Memory B cell (primary cell): ENCODE results near the gene COL23A1.

Source experiments
- ATAC-seq: fragments of 150-1000 bp; cut with Tn5 transposase; 2 replicates; pipeline ENCODE4 v1.10.0; 2021; ENCODE audit warnings: low read depth, mild to moderate bottlenecking, moderate library complexity
- DNase-seq, 2 donors: peaks; one replicate each; pipeline ENCODE4 v3.0.0; 2022; ENCODE audit warnings: low spot score in 2 of 2
- H3K27ac Mint-ChIP-seq: one replicate; pipeline ENCODE4 v1.8.0; 2022; ENCODE audit warnings: mild to moderate bottlenecking, moderate library complexity, mixed read lengths
- H3K27me3 Mint-ChIP-seq: one replicate; pipeline ENCODE4 v1.8.0; 2022; ENCODE audit warnings: mixed read lengths
- H3K36me3 Mint-ChIP-seq: one replicate; pipeline ENCODE4 v1.8.0; 2022; ENCODE audit warnings: mild to moderate bottlenecking, mixed read lengths
- H3K4me1 Mint-ChIP-seq: one replicate; pipeline ENCODE4 v1.8.0; 2022; ENCODE audit warnings: mixed read lengths
- H3K4me3 Mint-ChIP-seq: one replicate; pipeline ENCODE4 v1.8.0; 2022; ENCODE audit warnings: mild to moderate bottlenecking, moderate library complexity, mixed read lengths
- H3K9me3 Mint-ChIP-seq: one replicate; pipeline ENCODE4 v1.8.0; 2022; ENCODE audit warnings: mixed read lengths

The COL23A1 gene

DNA sequence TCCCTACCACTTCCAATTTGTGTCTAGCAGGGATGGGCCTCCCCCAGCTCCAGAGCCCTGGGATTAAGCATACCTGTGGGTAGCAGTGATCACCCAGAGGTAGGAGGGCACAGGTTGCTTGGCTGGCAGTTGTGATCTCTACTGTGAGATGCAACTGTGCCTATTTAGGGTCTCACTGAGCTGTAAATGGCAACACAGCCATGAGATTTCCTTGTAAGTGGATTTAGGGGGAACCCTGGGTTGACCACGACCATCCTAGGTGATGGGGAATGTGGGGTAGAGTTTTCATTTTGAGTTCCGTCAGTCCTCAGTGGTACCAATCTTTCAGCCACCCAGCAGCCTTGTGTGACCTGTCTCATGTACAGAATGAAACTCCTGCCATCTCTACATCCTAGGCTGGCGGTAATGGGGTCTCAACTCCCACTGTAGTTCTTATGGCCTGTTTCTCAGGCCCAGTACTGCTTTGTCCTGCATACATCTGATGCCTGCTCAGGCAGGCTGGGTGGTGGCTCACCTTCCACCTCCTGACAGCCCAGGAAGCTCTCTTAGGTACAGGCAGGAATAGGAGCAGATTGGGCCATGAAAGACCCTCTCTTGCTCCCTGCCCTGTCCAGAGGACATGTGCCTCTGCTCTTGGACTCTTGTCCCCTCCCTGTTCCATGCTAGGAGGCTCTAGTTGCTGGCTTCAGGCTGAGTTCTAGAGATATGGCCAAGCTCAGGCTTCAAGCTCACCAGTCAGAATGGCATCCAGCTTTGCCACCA is 377.8 kb downstream of the COL23A1 start:
- Mint-ChIP-seq H3K36me3 (peaks cover 36% of the 10 kb centered on the region), H3K27me3 (no peaks in the 10 kb centered on the region), H3K4me1 (peaks cover 29% of the 10 kb centered on the region), H3K9me3 (no peaks in the 10 kb centered on the region), H3K27ac (no peak overlapping the region), H3K4me3 (no peak overlapping the region)
- no peak for DNase-seq
- no peak for ATAC-seq

DNA sequence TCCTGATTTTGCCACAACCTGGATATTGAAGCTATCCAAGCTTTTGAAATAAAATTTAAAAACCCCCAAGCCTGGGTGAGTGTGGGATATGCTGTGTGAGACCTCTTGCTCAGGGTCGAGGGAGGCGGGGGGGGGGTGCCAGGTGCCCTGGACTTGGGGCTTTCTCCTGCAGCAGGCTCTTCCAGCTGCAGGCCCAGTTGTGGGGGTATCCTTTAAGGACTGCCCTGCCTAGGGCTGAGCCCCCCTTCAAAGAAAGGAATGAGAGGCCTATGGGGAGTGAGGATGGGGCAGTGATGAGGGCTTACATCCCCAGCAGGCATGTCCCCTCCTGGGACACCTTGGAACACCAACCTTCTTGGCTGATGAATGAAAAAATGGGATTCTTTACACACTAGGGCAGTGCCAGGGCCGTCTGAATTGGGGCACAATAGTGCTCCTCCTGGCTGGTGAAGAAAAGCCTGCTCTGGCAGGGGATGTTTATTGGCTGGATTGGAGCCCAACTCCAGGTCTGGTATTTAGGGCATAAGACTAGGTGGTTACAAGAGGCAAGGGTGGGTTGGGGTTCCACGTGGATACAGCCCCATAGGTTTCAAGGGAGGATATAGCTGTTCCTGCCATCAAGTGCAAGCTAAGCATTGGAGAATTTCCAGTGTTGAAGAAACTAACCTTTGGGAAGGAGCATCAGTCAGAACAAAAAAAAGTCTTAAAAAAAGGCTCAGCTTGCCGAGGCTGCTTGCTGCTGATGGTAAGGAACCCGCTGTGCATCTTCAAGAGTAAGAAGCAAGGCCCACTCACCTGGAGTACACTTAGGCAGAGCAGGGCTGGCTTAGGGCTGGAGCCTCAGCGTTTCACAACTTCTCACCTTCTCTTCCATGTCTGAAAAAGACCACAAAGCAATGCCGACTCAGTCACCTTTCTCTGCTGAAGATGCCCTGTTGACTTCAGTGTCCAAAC is 378.8 kb downstream of the COL23A1 start:
- H3K4me3 Mint-ChIP-seq: no peak overlapping the region
- H3K27me3 Mint-ChIP-seq: no peaks in the 10 kb centered on the region
- DNase-seq: no peak
- peaks cover 34% of the 10 kb centered on the region for H3K4me1 Mint-ChIP-seq
- H3K27ac Mint-ChIP-seq: no peak overlapping the region
- no peaks in the 10 kb centered on the region for H3K9me3 Mint-ChIP-seq
- ATAC-seq: no peak
- peaks cover 35% of the 10 kb centered on the region for H3K36me3 Mint-ChIP-seq

DNA sequence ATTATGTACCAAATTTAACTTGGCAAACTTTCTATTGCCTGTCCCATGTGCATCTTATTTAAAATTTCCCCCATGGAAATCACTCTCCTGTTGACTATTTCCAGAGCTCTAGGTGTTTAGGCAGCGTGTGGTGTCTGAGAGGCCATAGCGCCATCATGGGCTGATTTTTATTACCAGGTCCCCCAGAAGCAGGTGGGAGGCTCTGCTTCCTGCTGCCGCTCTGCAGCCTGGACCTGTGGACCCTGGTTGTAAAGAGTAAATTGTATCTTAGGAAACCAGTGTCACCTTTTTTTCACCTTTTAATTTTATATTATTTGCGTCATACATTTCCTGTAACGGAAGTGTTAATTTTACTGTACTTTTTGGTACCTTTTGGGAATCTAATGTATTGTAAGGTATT is 379.5 kb downstream of the COL23A1 start:
- Mint-ChIP-seq H3K9me3 (no peaks in the 10 kb centered on the region), H3K36me3 (peaks cover 37% of the 10 kb centered on the region), H3K27ac (no peak overlapping the region), H3K27me3 (no peaks in the 10 kb centered on the region), H3K4me1 (peaks cover 36% of the 10 kb centered on the region), H3K4me3 (no peak overlapping the region)
- DNase-seq (no peak), ATAC-seq (no peak)

DNA sequence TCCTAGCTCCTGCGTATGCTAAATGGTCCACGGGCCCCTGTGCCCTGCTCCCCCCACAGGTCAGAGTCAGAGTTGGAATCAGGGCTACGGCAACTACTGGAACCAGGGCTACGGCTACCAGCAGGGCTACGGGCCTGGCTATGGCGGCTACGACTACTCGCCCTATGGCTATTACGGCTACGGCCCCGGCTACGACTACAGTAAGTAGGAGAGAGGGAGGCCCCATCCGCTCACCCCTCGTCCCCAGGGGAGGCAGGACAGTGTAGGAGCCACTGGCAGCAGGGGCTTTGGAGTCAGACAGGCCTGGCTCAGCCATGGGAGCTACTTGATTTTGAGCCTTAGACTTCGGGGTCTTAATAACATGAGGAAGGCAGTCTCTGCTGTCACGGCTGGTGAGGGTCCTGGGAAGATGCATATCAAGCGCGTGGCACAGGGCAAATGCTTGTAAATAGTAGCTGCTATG is 380.1 kb downstream of the COL23A1 start:
- no peaks in the 10 kb centered on the region for H3K9me3 Mint-ChIP-seq
- peaks cover 35% of the 10 kb centered on the region for H3K4me1 Mint-ChIP-seq
- no peak for ATAC-seq
- no peaks in the 10 kb centered on the region for H3K27me3 Mint-ChIP-seq
- H3K27ac Mint-ChIP-seq: no peak overlapping the region
- H3K36me3 Mint-ChIP-seq: peaks cover 37% of the 10 kb centered on the region
- no peak for DNase-seq
- no peak overlapping the region for H3K4me3 Mint-ChIP-seq

DNA sequence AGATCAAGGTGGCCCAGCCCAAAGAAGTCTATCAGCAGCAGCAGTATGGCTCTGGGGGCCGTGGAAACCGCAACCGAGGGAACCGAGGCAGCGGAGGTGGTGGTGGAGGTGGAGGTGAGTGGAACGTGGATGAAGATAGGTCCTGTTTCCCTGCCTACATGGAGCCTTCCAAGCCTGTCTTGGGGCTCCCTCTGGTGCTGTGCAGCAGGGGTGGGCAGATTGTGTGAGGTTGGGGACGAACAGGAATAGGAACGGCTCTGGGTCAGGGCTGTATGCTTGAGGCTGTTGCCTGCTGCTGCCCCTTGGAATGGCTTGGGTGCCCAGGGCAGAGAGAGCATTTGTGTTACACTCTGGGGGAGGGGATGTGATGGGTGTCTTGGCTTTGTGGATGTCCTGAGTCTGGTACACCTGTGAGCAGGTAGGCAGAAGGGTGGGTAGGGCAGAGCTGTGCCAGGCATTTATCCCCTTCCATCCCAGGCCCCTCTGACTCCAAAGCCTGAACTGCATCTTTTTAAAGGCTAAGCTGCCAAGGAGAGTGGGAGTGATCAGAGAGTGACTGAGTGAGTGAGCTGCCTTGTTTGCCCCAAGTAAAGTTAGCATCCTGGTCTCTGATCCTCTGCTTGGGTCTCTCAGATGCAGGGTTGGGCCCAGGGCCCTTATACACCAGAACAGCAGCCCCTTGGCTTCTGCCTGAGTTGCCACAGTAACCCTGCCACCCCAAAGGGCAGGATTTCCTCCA is 380.7 kb downstream of the COL23A1 start:
- Mint-ChIP-seq H3K36me3 (peaks cover 34% of the 10 kb centered on the region), H3K27me3 (no peaks in the 10 kb centered on the region), H3K27ac (peak overlapping the region; percentile 39), H3K9me3 (no peaks in the 10 kb centered on the region), H3K4me1 (peaks cover 35% of the 10 kb centered on the region), H3K4me3 (no peak overlapping the region)
- ATAC-seq: no peak
- DNase-seq: no peak

GRCh38 chr5:178208540-178209227 is 381.5 kb downstream of the COL23A1 start:
- Mint-ChIP-seq H3K36me3 (peaks cover 33% of the 10 kb centered on the region), H3K9me3 (no peaks in the 10 kb centered on the region), H3K27me3 (no peaks in the 10 kb centered on the region), H3K27ac (peak overlapping the region; percentile 39), H3K4me3 (no peak overlapping the region), H3K4me1 (peaks cover 34% of the 10 kb centered on the region)
- no peak for DNase-seq
- no peak for ATAC-seq

- peaks cover 34% of the 10 kb centered on the region for H3K4me1 Mint-ChIP-seq
- ATAC-seq (no peak), DNase-seq (no peak)
- H3K4me3 Mint-ChIP-seq: no peak overlapping the region
- H3K9me3 Mint-ChIP-seq: no peaks in the 10 kb centered on the region
- peak overlapping the region; percentile 78 for H3K27ac Mint-ChIP-seq
- peaks cover 31% of the 10 kb centered on the region for H3K36me3 Mint-ChIP-seq
- no peaks in the 10 kb centered on the region for H3K27me3 Mint-ChIP-seq
Observed at GRCh38 chr5:178207917-178208280, 382.3 kb downstream of the COL23A1 start.

DNA sequence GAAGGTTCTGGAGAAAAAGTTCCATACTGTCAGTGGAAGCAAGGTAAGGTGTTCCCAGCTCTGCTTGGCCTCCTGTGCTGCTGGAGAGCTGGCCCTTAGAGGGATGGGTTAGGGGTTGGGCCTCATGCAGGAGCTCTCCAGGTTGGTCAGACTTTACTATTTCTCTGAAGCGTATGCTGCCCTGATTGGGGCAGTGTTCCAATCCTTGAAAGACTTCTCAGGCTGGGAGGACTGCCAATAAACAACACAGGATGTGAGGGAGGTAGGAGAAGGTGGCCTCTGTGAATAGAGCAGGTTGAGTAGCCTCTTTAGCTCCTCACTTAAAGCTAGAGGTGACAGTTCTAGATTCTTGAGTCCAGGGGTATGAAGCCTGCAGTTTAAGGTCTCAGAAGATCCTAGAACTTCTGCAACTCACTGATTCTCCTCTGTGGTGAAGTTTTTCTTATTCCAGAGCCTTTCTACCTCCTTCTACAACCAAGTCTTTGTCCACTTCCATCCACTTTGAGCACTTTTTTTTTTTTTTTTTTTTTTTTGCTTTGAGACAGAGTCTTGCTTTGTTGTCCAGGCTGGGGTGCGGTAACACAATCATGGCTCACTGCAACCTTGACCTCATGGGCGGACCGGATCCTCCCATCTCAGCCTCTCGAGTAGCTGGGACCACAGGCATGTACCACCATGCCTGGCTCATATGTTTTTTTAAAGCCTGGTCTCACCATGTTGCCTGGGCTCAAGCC is 382.8 kb downstream of the COL23A1 start:
- Mint-ChIP-seq H3K27ac (peak overlapping the region; percentile 82), H3K36me3 (peaks cover 31% of the 10 kb centered on the region), H3K9me3 (no peaks in the 10 kb centered on the region), H3K27me3 (no peaks in the 10 kb centered on the region), H3K4me1 (peaks cover 34% of the 10 kb centered on the region), H3K4me3 (peak overlapping the region; percentile 34)
- ATAC-seq (no peak), DNase-seq (no peak)

DNA sequence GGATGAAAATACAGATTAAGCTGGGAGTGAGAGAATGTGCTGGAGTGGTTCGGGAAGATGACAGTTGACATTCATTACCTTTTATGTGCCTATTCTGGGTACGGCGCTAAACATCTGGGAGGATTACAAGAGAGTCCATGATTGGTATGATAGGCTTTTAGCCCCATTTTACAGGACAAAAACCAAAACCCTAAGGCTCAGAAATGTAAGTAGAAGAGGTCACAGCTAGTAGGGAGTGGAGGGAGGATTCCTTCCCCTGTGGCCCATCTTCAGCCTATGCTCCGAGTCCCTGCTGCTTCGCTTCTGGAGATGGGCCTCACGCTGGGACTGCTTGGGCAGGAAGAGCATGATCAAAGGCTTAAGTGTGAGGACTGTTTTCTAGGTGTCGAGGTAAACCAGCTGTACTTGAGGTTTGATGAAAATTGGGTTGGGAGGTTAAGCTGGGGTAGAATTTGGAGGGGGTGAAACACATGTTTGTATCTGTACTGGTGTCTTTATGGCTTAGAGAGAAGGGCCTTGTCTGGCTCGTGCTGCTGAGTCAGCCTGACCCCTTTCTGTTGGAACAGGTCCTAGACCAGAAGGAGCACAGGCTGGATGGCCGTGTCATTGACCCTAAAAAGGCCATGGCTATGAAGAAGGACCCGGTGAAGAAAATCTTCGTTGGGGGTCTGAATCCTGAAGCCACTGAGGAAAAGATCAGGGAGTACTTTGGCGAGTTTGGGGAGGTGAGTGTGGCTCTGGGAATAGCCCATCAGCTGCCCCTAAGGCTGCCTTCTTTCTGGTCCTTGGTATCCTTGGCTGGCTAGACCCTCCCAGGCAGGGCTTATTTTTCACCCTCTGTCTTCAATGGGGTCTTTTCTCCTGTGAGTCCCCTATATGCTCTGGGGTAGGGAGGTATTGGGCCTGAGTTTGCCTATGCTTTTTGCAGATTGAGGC is 383.8 kb downstream of the COL23A1 start:
- no peak for ATAC-seq
- Mint-ChIP-seq H3K4me3 (peak overlapping the region; percentile 50), H3K4me1 (peaks cover 34% of the 10 kb centered on the region), H3K36me3 (peaks cover 31% of the 10 kb centered on the region), H3K27ac (peak overlapping the region; percentile 82), H3K9me3 (no peaks in the 10 kb centered on the region), H3K27me3 (no peaks in the 10 kb centered on the region)
- DNase-seq: no peak

GRCh38 chr5:178205749-178206047 is 384.5 kb downstream of the COL23A1 start:
- H3K36me3 Mint-ChIP-seq: peaks cover 31% of the 10 kb centered on the region
- peaks cover 32% of the 10 kb centered on the region for H3K4me1 Mint-ChIP-seq
- H3K4me3 Mint-ChIP-seq: peak overlapping the region; percentile 50
- ATAC-seq (no peak), DNase-seq (no peak)
- peak overlapping the region; percentile 82 for H3K27ac Mint-ChIP-seq
- H3K9me3 Mint-ChIP-seq: no peaks in the 10 kb centered on the region
- no peaks in the 10 kb centered on the region for H3K27me3 Mint-ChIP-seq

DNA sequence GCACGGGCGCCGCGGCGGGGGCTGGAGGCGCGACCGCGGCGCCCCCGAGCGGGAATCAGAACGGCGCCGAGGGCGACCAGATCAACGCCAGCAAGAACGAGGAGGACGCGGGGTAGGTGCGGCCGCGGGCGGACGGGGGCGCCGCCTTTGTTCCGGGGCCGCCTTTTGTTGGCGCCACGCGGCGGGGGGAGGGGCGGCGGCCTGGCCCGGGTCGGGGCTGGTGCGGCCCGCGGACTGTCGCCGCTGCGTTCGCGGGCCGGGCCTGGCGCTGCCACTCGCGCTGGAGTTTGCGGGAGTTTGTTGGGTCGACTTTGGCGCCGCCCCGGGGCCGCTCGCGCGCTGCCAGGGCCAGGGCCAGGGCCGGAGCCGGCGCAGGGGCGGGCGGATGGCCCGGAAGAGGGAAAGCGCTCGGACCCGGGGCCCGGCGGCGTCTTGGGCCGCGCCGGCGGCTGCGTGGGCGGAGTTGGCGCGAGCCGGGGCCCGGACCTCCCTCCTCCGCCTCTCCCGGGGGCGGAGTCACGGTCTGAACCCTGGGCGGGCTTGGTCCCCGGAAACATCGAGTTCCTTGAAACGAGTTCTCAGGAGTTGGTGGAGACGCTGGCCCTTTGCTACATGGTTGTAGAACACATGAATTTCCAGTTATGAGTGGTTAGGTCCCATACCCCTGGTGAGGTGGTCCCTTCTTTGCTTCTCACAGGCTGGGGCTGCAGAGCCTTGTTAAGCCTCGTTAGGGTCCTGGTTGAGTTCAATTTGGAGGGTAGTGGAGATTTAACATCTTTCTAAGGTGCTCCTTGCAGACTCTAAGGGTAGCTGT is 385.1 kb downstream of the COL23A1 start:
- DNase-seq (peak; percentile 41 to 44), ATAC-seq (peak; percentile 30)
- peaks cover 28% of the 10 kb centered on the region for H3K36me3 Mint-ChIP-seq
- H3K9me3 Mint-ChIP-seq: no peaks in the 10 kb centered on the region
- H3K27ac Mint-ChIP-seq: peak overlapping the region; percentile 82
- no peaks in the 10 kb centered on the region for H3K27me3 Mint-ChIP-seq
- peak overlapping the region; percentile 99 for H3K4me3 Mint-ChIP-seq
- H3K4me1 Mint-ChIP-seq: peaks cover 32% of the 10 kb centered on the region
